HG03342 (cell line): ENCODE results near the gene CORO2A.

Experiments
- ATAC-seq: cut with Tn5 transposase; IDR thresholded peaks from one replicate; pipeline ENCODE4 v1.9.1; 2021; ENCODE audit warnings: mild to moderate bottlenecking, moderate library complexity; ENCODE audit not compliant: unreplicated experiment

The CORO2A gene

DNA sequence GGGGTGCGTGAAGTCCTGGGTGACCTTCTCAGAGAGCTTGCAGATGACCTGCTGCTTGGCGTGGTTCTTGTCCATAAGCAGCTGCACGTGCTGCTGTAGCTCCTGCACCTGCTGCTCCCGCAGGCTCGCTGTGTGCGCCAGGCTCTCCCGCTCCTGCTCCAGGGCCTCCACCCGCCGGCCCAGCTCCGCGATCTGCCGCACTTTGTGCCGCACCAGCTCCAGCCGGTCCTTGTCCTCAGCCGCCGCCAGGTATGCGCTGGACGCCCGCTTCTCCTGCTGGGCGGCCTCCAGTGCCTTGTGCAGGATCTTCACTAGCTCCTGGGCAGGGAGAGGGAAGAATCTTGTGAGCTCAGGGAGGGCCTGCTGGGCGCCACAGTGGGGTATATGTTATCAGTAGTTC lies 28.5 kb upstream of the CORO2A start:
- no peak for ATAC-seq

GRCh38 chr9:98219794-98220370 lies 27.4 kb upstream of the CORO2A start:
- no peak for ATAC-seq

GRCh38 chr9:98219364-98219716 lies 26.9 kb upstream of the CORO2A start:
- no peak for ATAC-seq

DNA sequence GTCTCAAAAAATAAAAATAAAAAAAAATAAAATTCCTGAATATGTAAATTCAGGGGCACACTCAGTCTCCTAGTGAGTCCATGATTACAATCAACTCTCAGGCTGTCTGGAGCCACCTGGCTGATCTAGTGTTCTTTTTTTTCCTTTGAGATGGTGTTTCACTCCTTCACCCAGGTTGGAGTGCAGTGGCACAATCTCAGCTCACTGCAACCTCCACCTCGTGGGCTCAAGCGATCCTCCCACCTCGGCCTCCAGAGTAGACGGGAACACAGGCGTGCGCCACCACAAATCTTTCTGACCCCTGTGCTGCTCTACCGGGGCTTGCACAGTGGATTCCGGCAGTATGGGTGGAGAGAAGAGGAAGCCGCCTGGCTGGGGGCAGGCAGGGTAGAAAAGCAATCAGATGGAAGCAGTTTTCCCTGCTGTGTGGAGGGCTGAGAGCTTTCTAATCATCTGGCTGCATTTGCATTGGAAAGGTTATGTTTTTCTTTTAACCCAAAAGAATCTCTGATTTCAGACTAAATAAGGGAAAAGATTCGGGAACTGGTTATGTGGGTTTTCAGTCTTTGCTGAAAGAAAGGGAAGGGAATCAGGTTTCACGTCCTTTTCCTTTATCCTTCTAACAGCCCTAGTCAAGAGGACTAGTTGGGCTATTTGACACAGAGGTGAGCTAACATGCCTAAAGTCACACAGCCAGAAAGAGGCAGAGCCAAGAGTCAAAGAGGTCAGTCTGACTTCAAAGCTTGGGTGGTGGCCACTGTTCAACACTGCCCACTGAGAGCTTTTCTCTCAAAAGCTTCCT lies 26.3 kb upstream of the CORO2A start:
- no peak for ATAC-seq

GRCh38 chr9:98217255-98217654 lies 24.8 kb upstream of the CORO2A start:
- no peak for ATAC-seq

- ATAC-seq: no peak
Measured at GRCh38 chr9:98216391-98216790, 24.0 kb upstream of the CORO2A start.

DNA sequence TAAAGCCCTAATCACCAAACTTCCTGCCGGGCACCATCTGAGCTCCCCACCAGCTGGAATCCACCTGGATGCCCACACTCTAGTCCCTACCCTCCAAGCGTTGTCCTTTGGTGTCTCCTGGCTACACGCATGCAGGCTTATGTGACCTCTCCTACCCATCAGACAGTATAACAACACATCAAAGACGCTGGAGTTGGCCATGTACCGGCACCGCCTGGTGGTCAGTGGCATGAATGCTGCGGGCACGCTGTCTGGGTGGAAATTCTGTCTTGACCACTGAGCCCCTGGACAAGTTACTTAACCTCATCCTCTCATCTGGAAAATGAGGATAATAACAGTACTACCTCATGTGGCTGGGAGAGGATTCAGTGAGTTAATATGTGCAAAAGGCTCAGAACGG lies 23.4 kb upstream of the CORO2A start:
- no peak for ATAC-seq

- ATAC-seq: no peak
Measured at GRCh38 chr9:98215271-98215670, 22.8 kb upstream of the CORO2A start.

DNA sequence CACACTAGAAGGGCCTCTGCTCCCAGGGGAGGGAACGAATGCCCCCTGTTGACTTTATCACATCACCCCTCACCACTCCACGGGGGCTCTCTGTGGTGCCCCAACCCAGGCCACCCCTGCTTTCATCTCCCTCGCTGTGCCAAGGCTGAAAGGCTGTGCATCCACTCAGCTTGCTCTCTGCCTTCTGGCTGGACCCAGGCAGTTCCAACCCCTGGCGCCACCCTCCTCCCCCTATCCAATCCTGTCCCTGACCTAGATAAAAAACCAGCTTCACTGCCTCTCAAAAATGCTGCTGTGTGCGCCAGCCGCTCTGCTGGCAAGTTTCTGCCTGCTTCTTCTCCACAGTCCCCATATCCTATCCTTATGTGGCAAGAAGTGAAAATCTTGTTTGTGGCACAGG lies 22.4 kb upstream of the CORO2A start:
- ATAC-seq: no peak

GRCh38 chr9:98211260-98211659 lies 18.8 kb upstream of the CORO2A start:
- ATAC-seq: no peak

- ATAC-seq: no peak
Measured at GRCh38 chr9:98210435-98210834, 18.0 kb upstream of the CORO2A start.

DNA sequence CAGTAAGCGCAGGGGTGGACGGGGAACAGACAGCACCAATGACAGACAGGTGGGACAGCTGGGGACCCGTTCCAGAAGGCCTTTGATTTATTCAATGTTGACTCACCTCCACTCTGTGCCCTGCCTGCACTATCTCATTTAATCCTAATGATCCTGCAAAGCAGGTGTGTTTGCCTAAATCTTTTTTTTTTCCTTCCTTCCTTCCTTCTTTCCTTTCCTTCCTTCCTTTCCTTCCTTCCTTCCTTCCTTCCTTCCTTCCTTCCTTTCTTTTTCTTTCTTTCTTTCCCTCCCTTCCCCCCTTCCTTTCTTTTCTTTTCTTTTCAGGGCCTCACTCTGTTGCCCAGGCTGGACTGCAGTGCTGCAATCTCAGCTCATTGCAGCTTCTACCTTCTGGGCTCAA lies 17.1 kb upstream of the CORO2A start:
- ATAC-seq: no peak

GRCh38 chr9:98208635-98209034 lies 16.2 kb upstream of the CORO2A start:
- no peak for ATAC-seq

DNA sequence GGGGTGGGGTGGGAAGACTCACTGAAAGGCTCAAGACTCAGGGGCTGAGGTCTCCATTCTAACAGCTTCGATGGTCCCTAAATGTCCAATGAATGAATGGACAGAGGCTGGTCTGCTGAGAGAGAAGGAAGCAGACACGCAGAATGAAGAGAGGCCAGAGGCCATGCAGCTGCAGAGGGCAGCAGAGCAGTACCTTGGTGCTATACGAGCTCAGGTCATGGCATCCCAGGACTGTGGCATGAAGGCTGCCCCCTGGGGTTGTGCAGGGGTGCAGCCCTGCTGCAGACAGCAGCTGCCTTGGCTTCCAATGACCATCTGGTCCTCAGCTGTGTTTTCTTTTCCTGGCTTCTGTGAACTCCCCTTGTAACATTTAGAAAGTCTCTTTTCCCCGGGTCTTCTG lies 15.2 kb upstream of the CORO2A start:
- no peak for ATAC-seq

GRCh38 chr9:98206754-98207153 lies 14.3 kb upstream of the CORO2A start:
- no peak for ATAC-seq

- ATAC-seq: no peak
Measured at GRCh38 chr9:98204692-98205091, 12.3 kb upstream of the CORO2A start.

GRCh38 chr9:98203153-98203552 lies 10.7 kb upstream of the CORO2A start:
- no peak for ATAC-seq

GRCh38 chr9:98202252-98202651 lies 9.8 kb upstream of the CORO2A start:
- no peak for ATAC-seq

DNA sequence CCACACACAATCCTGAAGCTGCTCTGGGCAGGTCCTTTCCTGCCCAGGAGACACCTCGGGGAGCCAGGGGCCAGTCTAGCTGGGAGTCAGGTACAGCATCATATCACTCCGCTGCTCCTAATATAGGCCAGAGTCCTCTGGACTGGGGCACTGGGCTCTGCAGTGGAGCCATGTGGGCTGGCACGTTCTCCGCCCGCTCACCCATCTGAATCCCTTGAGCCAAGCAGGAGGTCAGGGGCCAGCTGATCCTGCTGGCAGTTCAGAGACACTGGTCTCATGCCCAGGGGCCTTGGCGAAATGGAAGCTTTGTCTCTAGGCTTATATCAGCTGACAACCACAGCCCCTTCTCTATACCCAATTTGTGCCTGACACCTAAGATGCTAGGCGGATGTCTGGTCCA lies 9.3 kb upstream of the CORO2A start:
- ATAC-seq: no peak

DNA sequence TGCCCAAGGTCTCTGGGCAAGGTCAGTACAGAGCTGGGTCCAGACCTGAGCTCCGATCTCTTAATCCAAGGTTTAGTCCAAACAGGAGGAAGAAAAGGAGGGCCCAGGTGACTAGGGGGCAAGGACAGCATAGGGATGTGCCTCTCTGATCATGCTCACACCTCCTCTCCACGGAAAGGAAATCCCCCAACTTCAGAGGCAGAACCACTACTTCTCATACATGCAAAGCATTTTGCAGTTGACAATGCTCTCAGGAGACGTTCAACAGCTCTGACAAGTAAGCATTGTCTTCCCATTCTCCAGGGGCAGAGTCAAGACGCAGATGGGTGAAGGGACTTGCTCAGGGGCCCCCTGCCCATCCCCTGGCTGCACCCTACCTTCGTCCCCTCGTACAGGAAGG lies 8.7 kb upstream of the CORO2A start:
- no peak for ATAC-seq

- no peak for ATAC-seq
Measured at GRCh38 chr9:98199388-98200033, 7.1 kb upstream of the CORO2A start.

DNA sequence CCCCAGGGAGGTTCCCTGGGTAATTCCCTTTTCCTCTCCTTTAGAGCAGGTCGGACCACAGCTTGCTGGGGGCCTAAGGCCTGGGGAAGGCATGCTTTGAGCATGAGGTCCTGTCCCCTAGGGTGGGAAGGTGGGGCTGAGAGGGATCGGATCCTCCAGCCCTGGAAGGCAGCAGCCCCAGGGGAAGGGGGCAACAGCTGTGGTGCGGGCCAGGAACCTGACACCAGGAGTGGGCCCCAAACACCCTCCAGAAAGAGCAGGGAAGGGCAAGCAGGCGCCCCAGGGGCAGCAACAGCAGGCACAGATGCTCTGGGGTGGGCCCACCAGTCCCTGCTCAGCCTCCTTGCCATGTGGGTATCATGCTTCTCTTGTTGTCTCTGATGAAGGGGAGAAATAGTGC lies 3.2 kb upstream of the CORO2A start:
- no peak for ATAC-seq
